HG03025 (cell line): ENCODE results near the gene CSRP2.

ENCODE experiments used
- ATAC-seq: cut with Tn5 transposase; IDR thresholded peaks from one replicate; pipeline ENCODE4 v1.9.1; 2021; ENCODE audit warnings: mild to moderate bottlenecking, moderate library complexity; ENCODE audit not compliant: unreplicated experiment, low FRiP score

CSRP2 gene

DNA sequence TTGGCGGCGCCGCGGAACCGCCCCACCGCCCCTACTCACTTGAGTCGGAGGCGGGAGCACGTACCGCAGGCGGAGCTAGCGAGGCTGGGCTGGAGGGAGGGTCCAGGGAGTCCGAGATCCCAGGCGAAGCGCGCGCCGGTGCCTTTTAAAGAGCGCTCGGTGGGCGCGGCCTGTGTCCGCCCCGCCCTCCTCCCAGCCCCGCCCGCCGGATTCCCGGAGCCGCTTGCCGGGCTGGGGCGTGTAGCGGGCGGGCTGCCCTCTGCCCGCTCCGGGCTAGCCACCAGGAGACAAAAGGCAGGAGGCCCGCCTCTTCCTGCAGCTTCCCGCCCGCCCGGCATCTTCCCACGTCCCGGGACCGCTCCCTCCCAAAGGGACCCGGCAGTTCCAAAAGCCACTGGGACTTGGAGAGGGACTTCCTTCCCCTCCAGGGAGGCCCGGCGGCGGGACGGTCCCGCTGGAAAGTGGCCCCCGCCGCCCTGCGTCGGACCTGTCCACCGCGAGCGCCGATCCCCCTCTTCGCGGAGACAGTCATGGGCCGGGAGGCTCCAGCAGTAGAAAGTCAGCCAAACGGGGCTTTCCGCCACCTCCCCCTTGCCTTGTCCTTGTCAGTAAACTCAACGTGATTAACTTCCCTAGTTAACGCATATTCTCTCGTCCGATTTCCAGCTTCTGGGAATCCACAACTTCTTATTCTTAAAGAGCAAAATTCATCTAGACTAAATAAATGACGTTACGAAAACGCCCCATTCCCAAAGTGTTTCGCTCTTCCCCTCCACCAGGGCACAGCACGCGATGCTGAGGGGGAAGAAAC lies at the start of gene CSRP2:
Gene CSRP2, minus strand, starts transcription at position 121 of the 811 bp plus-strand sequence. CDS start 12,759 bp downstream, outside the sequence.
- ATAC-seq: peak; percentile 89

DNA sequence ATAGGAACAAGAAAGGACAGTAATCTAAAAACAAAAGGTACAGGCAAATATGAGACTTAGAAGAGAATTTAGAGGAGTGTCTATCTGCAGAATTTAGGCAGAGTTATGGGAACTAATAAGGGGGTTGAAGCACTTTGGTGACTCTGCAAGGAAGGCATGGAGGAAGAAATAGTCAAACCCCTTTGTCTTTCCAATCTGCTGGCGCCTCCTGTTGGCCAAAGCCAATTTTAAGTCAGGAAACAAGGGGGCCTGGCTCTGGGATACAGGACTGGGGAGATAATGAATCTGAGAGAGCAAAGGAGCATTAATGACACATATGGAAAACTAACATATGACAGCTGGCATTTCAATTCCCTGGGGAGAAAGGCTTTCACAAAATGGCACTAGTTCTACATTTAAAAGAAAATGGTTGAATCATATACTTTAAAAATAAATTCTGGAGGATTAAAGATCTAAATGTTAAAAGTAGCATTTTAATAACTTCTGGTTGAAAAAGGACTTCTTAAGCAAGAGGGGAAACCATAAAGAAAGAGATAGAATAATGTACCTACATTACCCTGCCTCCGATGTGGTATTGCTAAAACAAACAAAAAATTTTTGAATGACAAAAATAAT lies 48.5 kb upstream of the CSRP2 start:
- ATAC-seq: no peak

DNA sequence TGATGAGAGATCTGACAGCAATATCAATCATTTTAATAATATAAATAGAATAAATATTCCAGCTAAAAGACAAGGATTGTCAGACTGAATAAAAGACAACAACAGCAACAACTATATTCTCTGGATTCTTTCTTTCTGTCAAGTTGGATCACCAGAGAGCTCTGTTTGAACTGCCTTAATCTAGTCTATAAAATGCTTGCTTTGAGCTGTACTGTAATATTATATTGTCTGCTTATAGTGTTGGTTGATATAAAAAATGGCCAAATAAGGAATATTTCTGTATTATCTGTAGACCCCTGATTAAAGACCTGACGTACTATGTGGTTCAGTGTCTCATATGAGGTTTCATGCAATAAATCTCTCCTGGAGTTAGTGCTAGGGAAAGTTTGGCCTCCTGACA lies 46.3 kb upstream of the CSRP2 start:
- no peak for ATAC-seq

DNA sequence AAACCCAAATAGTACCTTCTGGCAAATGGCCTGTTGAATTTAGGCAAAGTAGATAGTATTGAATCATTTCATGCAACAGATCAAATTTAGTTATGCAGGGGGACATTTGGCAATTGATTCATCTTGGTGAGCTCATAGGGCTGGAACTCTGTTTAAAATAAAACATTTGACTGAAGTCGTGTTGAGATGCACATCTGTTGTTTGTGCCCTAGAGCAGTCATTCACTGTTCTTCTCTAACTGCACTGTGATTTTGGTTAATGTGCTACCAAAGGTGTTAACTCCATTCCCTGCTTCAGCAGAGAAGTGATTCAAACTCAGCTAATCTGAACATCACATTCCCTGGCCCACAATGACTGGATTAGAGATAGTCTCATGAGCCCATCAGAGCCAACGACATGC lies 44.0 kb upstream of the CSRP2 start:
- no peak for ATAC-seq

DNA sequence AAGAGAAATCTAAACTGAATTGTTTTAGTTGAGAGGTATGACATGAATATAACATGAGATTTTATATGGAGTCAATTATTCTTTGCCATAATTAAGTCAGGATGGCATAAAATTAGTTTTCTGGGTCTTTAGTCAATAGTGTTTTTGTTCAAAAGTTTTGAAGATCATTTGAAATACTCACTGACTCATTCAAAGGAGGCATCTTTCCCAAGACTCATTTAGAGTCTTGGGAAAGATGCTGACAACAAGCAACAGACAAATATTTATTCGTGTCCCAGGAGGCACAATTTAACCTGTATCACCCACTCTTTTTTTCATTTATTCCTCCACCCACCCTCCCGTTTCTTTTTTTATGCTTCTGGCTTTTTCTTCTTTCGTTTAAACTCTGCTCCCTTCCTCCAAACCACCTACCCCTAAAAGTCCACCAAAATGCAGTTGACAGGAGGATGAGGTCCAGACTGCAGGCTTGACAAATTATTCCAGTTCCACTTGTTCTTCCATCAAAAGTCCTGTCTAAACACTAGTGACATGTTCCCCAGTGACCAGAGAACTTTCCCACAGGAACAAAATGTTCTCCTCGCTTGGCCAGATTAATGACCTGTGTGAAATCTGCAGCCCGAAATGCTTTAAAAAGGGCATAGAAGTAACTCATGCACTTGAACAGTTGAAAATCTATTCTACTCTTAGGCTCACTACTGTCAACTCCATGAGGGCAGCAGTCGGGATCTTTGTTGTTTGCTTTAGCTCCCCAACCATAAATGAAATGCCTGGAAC lies 43.3 kb upstream of the CSRP2 start:
- no peak for ATAC-seq

DNA sequence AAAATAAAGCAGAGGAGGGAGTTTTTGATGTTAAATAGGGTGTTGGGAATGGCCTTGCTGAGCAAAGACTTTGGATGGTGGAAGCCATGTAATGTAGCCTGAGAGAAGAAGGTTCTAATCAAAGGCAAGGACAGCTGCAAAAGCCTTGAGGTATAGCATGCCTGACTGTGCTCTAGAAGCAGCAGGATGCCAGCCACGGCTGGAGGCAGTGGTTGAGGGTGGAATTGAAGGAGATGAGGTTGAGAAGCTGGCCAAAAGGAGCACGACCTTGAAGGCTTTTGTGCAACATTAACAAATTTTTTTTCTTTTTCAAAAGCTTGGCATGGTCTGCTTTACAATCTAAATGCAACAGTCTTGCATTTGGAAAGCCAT lies 42.3 kb upstream of the CSRP2 start:
- ATAC-seq: no peak

DNA sequence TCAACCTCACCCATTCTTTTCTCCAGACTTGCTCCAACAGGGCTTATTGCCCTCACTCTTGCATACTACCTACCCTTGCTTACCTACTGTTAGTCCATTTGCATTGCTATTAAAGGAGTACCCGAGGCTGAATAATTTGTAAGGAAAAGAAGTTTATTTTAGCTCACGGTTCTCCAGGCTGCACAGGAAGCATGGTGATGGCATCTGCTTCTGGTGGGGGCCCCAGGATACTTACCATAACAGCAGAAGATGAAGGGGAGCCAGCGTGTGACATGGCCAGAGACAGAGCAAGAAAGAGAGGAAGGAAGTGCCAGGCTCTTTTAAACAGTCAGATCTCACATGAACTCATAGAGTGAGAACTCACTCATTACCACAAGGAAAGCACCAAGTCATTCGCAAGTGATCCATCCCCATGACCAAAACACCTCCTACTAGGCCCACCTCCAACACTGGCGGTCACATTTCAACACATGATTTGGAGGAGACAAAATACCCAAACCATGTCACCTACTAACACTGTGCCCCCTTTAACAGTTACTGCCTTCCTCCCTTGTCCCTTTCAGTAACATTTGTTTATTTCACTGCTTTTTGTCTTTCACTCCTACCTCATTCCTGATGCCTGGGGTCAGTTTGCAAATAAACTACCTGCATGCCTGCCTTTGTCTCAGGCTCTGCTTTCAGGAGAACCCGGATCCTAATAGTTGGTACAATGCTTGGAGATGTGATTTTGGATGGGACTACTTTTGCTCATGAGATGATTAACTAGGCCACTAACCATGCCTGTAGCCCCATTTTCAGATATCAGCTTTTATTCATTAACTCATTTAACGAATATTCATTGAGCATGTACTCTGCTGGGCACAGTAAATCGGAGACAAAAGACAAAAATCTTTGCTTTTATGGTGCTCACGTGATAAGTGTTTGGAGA lies 41.6 kb upstream of the CSRP2 start:
- ATAC-seq: peak; percentile 45

DNA sequence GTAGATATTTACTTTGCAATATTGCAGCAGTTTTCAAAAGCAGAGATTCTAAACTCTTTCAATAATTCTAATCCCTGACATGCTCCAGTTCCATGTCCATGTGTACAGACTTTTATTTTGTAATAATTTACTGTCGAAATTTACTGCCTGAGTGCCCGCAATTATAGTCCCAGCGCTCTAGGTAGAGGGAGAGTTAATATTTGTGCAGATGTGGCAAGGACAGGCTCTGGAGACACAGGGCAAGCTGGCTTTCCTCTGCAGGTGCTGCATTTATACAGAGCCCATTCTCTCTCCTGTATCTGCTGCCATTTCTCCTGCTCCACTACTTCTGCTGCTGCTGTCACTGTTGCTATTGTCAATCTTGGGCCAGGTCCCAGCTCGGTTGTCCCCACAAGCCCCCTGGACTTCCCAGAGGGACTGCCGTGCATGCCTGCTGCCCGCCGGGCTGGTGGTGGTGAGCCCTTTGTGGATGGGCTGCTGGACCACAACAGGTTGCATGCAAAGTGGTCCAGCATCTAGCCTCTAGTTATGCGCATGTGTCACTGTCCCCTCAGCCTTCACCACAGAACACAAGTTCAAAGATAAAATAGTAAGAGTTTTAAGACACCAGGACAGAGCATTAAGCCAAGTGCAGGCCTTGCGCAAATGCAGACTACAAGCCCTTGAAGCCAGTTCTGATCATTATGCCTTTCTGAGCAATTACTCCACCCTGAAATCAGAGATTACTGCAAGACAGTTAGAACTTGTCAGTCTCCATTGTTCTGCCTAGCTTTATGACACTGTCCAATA lies 40.8 kb upstream of the CSRP2 start:
- no peak for ATAC-seq

DNA sequence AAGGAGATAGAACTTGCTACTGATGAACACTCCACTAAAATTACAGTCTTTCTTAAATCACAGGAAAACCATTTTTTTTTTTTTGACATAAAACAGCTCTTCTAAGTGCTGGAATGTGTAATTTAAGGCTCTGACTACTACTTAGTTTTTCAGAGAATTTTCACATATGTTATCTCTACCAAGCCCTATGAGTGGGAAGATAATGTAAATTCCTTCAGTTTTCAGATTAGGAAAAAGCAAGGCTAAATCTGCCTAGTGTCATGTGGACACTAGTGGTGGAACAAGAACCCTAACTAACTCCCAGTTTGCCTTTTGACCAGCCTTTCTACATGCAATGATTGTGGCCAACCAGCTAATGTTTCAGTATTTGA lies 37.3 kb upstream of the CSRP2 start:
- no peak for ATAC-seq

DNA sequence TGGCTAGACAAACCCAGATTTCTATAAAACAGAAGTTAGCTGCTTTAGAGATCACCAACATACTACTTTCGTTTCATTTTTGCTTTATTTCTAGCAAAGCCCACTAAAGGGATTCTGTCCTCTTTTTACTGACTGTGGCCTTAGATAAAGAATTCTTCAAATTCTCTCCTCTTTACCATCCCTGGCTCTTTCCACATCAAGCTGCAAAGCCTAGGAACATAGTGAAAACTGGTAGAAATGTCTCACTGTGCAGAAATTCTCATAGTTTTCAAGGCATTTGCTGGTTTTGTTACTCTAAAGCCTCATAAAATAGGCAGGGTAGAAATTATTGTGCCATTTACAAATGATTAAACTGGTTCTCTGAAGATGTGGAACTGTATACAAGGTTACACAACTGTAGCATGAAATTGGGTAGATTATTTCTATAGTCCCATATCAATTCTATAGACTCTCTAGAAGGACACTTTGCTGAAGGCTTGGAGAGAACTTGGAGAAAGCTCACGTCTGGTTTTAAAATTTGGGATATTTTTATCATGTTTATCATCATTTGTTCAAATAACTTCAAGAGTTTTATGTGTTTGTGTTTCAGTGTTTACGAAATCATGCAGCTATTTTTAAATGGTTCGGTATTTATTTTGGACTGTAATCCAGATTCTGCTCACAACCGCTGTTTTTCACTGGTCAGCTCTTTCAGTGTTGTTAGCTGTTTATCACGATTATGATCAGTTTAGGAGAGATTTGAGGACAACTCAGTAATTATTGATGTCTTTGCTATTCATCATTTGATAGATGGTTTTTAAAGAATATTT lies 36.7 kb upstream of the CSRP2 start:
- ATAC-seq: no peak

DNA sequence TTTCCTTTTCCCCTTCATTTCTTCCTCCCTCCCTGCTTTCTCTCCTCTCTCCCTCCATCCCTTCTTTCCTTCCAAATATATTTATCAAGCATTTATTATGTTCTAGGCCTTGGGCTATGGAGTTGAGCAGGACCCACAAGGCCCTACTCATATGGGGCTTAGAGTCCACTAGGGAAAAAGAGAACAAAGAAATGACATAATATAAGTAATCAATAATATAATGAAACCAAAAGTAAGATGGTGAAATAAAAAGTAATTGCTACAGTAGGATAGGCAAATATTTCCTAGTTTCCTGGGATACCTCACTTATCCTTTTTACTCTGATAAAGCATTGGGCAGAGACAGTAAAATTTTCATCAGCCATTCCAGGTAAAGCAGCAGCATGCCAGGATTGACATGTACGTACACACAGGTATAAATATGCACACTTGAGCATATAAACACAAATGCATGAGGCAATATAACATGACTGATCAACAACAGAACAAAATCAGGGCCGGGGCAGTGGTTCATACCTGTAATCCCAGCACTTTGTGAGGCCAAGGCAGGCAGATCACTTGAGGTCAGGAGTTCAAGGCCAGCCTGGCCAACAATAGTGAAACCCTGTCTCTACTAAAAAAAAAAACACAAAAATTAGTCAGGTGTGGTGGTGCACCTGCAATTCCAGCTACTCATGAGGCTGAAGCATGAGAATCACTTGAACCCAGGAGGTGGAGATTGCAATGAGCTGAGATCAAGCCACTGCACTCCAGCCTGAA lies 35.5 kb upstream of the CSRP2 start:
- ATAC-seq: no peak

DNA sequence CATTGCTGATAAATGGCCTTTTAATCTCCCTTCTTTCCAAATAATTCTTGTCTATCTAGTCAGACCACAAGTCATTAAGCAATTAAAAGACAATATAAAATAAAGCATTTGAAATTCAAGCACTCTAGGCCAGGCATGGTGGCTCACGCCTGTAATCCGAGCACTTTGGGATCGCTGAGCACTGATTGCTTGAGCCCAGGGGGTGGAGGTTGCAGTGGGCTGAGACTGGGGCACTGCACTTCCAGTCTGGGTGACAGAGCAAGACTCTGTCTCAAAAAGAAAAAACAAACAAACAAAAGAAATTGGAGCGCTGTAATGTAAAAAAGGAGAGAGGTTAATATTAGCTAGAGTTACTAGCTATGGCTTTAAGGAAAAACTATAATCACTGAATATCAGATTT lies 30.5 kb upstream of the CSRP2 start:
- no peak for ATAC-seq

DNA sequence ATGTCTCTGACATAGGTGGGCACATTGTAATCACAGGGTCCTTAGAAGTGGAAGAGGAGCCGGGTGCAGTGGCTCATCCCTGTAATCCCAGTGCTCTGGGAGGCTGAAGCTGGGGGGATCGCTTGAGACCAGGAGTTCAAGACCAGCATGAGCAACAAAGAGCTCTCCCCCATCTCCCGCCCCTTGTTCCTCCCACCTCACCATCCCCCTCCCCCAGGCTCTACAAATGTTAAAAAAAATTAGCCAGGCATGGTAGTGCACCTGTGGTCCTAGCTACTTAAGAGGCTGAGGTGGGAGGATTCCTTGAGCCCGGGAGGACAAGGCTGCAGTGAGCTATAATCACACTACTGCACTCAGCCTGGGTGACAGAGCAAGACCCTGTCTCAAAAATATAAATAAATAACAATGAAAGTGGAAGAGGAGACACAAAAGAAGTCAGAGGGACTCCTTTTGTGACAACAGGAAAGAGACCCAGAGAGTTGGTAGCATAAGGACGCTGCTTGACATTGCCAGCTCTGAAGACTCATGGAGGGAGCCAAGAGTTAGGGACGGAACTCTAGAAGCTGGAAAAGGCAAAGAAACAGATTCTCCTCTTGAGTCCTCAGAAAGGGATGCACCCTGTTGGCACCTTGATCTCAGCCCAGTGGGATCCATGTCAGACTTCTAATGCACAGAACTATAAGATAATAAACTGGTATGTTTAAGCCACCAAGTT lies 29.6 kb upstream of the CSRP2 start:
- ATAC-seq: no peak

DNA sequence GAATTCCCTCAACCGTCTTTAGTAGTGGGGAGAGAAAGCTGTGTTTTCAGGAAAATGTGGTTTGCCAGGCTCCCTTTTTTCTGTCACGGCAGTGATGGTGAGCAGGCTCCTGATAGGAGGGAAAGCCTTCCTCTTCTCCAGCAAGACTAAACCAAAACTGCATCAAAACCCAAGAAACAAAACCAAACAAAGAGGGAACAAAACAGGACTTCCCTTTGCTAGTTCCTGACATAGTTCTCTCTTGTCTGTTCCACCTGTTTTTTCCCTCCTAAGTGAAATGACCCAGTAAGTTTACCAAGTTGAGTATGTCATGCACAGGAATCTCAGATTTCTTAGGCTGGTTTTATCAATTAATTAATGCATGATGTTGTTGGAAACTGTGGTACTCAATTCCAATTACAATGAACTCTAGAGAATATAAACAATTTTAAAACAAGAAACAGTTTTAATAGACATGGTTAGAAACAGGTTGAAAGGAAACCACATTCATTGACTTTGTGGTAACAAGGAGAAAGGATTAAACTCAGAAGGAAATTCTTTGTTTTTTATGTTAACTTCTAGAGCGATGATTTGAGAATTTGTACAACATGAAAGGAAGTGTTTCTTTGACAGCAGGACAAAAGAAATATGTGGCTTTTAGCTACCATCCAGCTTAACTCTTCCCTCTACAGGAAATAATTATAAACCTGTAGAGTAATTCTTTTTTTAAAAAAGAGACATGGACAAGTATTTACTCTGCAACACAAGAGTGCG lies 23.0 kb upstream of the CSRP2 start:
- no peak for ATAC-seq

DNA sequence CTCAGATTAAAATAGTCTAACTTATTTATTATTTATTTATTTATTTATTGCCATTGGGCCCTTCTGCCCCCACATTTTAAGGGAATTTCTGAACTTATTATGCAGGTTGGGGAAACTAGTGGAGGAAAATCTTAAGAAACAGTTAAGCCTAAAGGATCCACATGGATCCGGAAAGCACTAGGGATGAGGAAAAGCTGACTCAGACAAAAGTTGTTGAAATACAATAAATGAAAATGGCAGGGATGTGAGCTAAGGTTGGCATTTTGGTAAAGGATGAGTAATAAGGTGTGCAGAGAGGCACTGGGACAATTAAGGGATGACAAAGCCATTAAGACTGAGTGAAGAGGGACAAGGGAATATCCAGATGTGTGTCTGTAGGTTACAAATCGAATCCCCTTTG lies 20.7 kb upstream of the CSRP2 start:
- ATAC-seq: no peak

DNA sequence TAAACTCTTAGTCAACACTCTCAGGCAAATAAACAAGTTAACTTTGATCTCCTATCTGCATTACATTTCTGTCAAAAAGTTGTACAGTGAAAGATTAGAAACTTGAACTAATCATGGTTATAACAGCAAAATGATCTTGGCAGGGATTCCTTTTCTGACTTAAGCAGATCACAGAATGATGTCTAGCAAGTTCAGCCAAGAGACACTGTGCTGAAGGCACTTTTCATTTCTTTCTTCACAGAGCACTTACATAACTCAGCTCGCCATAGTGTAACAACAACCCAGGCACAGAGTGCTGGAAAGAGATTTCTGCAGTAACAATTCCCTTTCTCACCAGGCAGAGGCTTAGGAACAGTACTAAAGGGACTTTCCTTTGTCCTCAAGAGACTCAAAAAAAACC lies 19.6 kb upstream of the CSRP2 start:
- ATAC-seq: no peak

DNA sequence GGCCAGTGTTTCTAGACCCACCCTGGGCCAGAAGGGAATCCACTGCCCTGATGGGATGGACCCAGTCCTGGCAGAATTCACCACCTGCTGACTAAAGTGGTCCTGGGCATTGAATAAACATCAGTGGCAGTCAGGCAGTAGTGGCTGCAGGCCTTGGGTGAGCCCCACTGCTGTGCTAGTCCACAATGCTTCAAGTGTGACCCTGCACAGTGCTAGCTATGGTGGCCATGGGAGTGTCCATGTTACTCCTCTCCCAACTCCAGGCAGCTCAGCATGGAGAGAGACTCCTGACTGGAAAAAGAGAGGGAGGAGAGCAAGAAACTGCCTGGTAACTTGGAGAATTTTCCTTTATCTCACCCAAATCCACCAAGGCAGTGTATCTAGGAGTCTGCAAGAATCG lies 17.5 kb upstream of the CSRP2 start:
- no peak for ATAC-seq
